Activated CD4-positive, alpha-beta T cell treated with anti-CD3 and anti-CD28 coated beads, Interleukin-2, amount 50 U/mL, for 48 hours (primary cell): ENCODE measurements around the gene CEACAM19.
A peak's percentile ranks its signal among the peaks of the same experiment; 100 is the strongest.
"Not testable (repeated sequence)": the region's sequence is repeated elsewhere in the genome, so short reads cannot be mapped to it uniquely, and the experiment has no call there.

Experiments used
- DNase-seq, 2 experiments: peaks; one replicate each; pipeline ENCODE4 v3.0.0-alpha.2; 2020

CEACAM19 gene

GRCh38 chr19:44646049-44646416 is 25.2 kb upstream of the CEACAM19 start:
- no peak for DNase-seq

- no peak for DNase-seq
Measured at GRCh38 chr19:44647144-44647543, 24.1 kb upstream of the CEACAM19 start.

- no peak for DNase-seq
Measured at GRCh38 chr19:44648631-44649251, 22.5 kb upstream of the CEACAM19 start.

- DNase-seq: no peak
Measured at GRCh38 chr19:44649578-44650145, 21.6 kb upstream of the CEACAM19 start.

- DNase-seq: no peak
Measured at GRCh38 chr19:44653343-44653742, 17.9 kb upstream of the CEACAM19 start.

GRCh38 chr19:44653977-44654774 is 17.1 kb upstream of the CEACAM19 start:
- DNase-seq: peak; percentile 74 to 82

GRCh38 chr19:44657211-44657921 is 13.9 kb upstream of the CEACAM19 start:
- DNase-seq: peak; percentile 76 to 79

- DNase-seq: no peak
Measured at GRCh38 chr19:44658069-44658733, 13.1 kb upstream of the CEACAM19 start.

- DNase-seq: no peak
Measured at GRCh38 chr19:44660081-44660480, 11.2 kb upstream of the CEACAM19 start.

- DNase-seq: no peak
Measured at GRCh38 chr19:44661205-44661604, 10.1 kb upstream of the CEACAM19 start.

- no peak for DNase-seq
Measured at GRCh38 chr19:44661904-44662303, 9.4 kb upstream of the CEACAM19 start.

- no peak for DNase-seq
Measured at GRCh38 chr19:44662691-44663385, 8.4 kb upstream of the CEACAM19 start.

- no peak for DNase-seq
Measured at GRCh38 chr19:44663996-44664395, 7.3 kb upstream of the CEACAM19 start.

GRCh38 chr19:44664976-44665375 is 6.3 kb upstream of the CEACAM19 start:
- no peak for DNase-seq

- no peak for DNase-seq
Measured at GRCh38 chr19:44666852-44667556, 4.3 kb upstream of the CEACAM19 start.

- DNase-seq: no peak
Measured at GRCh38 chr19:44668985-44669764, 2.1 kb upstream of the CEACAM19 start.

- not testable (repeated sequence) for DNase-seq
Measured at GRCh38 chr19:44670027-44670426, 1.3 kb upstream of the CEACAM19 start.

GRCh38 chr19:44672226-44672625 is 944 bp downstream of the CEACAM19 start:
- no peak for DNase-seq

GRCh38 chr19:44673510-44673909 is 2.2 kb downstream of the CEACAM19 start:
- DNase-seq: no peak

GRCh38 chr19:44675521-44675920 is 4.2 kb downstream of the CEACAM19 start:
- no peak for DNase-seq
